ENCODE data around the gene ZNF512. TPM values are rescaled to one million over a fixed set of nuclear protein-coding genes. Genes with fewer than 3 reads are reported as not detected.

ZNF512 gene
- total and polyA plus RNA-seq, 8 donors: 6.1 to 20.5 (median 10.0) TPM

DNA sequence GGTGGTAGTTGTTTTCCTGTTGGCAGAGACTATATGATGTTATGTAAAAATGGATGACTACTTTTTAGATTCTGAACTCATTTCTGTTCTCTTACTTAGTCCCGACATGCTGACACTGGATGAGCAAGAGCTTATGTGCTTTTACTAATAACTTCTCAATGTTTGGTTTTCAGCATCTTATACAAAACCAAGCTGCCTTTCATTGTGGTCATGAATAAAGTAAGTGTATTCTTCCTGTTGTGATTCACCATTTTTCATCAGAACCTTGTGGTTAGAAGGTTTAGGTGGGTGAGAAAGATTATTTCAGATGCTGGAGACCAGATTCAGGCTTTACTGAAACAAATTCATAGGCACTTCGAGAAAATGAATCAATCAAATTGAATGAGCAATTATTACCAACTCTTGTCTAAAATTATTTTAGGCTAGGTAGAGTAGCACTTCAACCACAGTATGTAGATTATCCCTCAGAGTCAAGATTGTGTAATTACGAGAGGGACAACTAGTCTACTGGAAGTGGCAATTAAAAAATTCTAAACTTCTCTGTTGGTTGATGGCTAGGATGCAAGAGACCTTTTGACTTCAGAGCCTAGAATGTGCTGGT is 55.3 kb downstream of the ZNF512 start:
- TF ChIP-seq, protein P1, sequence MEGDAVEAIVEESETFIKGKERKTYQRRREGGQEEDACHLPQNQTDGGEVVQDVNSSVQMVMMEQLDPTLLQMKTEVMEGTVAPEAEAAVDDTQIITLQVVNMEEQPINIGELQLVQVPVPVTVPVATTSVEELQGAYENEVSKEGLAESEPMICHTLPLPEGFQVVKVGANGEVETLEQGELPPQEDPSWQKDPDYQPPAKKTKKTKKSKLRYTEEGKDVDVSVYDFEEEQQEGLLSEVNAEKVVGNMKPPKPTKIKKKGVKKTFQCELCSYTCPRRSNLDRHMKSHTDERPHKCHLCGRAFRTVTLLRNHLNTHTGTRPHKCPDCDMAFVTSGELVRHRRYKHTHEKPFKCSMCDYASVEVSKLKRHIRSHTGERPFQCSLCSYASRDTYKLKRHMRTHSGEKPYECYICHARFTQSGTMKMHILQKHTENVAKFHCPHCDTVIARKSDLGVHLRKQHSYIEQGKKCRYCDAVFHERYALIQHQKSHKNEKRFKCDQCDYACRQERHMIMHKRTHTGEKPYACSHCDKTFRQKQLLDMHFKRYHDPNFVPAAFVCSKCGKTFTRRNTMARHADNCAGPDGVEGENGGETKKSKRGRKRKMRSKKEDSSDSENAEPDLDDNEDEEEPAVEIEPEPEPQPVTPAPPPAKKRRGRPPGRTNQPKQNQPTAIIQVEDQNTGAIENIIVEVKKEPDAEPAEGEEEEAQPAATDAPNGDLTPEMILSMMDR (IDR thresholded peaks at IDR 0.05): no peak
- ATAC-seq (no peak), FAIRE-seq (no peak), DNase-seq (no peak)
- 87 to 89% methylated on average over 3 of the region's 3 CpGs for WGBS, 2 donors
- H3K27ac ChIP-seq: no peak overlapping the region
- intact Hi-C loops (cut with DNase I): no loop called here
- H3K27me3 ChIP-seq: no peaks in the 10 kb centered on the region
- no peaks in the 10 kb centered on the region for H3K4me1 ChIP-seq
- H3K4me3 ChIP-seq: no peak overlapping the region
- H3K9me3 ChIP-seq: no peaks in the 10 kb centered on the region
- H3K36me3 ChIP-seq: peaks cover 10 to 60% (median 22%) of the 10 kb centered on the region in 3 donors

DNA sequence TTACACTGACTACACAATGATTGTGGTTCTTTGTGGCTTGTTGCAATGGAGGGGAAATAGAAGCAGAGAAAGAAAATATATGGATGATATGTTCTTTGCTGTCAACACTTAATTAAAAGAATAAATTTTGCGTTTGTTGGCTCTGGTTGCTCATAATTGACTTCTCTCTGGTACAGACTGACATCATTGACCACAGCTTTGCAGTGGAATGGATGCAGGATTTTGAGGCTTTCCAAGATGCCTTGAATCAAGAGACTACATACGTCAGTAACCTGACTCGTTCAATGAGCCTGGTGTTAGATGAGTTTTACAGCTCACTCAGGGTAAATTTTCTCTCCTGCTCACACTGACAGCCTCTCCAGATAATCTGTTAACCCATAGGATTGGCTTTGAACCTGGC is 55.9 kb downstream of the ZNF512 start:
- ATAC-seq (no peak), DNase-seq (no peak), FAIRE-seq (no peak)
- Histone ChIP-seq H3K4me1 (no peaks in the 10 kb centered on the region), H3K9me3 (no peaks in the 10 kb centered on the region), H3K4me3 (no peak overlapping the region), H3K27ac (no peak overlapping the region), H3K27me3 (no peaks in the 10 kb centered on the region), H3K36me3 (peaks cover 10 to 62% (median 22%) of the 10 kb centered on the region in 3 donors)
- WGBS, 2 donors: 52 to 55% methylated on average over 3 of the region's 3 CpGs
- TF ChIP-seq, protein P1 (IDR thresholded peaks at IDR 0.05): no peak
- intact Hi-C loops (cut with DNase I): no loop called here

DNA sequence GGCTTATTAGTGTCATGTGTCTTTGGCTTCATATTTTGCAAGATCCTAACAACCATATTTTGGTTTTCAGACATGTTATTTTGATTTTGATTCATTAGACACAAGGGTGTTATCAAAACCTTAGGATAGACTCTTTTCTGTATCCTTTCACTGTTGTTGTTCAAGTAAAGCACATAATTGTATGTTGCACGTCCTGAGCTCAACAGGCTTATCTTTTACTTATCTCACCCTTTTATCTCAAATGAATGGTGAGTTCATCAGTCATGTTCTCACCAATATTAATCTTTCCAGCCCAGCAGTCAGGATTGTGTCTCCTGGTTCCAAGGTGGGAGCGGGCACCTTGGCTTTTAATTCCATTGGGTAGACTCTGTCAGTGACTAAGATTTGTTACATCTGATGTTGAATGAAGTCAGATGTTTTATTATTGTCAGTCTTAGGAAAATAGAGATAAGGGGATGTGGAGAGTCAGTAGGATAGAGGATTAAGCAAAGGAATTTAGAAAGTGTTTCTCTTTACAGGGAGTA is 57.9 kb downstream of the ZNF512 start:
- H3K4me3 ChIP-seq: no peak overlapping the region
- TF ChIP-seq, protein P1 (IDR thresholded peaks at IDR 0.05): no peak
- no peak for FAIRE-seq

DNA sequence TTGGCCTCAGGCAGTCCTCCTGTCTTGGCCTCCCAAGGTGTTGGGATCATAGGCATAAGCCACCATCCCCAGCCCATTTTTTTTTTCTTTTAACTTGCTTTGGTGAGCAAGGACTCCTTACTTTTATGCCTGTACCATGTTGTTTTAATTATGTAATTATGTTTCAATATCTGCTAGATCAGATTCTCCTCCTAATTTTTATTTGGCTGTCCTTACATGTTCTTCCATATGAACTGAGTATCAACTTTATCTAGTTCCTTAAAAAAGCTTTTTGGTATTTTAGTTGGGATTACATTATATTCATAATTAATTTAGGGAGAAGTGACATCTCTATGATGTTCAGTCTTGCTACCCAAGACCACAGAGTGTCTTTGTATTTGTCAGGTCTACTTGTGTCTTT is 62.4 kb downstream of the ZNF512 start:
- ATAC-seq (no peak), DNase-seq (no peak), FAIRE-seq (no peak)
- intact Hi-C loops (cut with DNase I): no loop called here
- Histone ChIP-seq H3K4me3 (no peak overlapping the region), H3K27ac (no peak overlapping the region), H3K36me3 (peaks cover 5 to 32% (median 8%) of the 10 kb centered on the region in 3 donors), H3K4me1 (no peaks in the 10 kb centered on the region), H3K27me3 (no peaks in the 10 kb centered on the region), H3K9me3 (no peaks in the 10 kb centered on the region)
- TF ChIP-seq, protein P1 (IDR thresholded peaks at IDR 0.05): no peak

More for the DNA sequence above, 57.9 kb downstream of the ZNF512 start:
- H3K9me3 ChIP-seq: no peaks in the 10 kb centered on the region
- 72% methylated on average over 2 of the region's 2 CpGs for WGBS, 2 donors
- intact Hi-C loops (cut with DNase I): no loop called here
- peaks cover 10 to 55% (median 22%) of the 10 kb centered on the region in 3 donors for H3K36me3 ChIP-seq
- no peaks in the 10 kb centered on the region for H3K4me1 ChIP-seq
- no peaks in the 10 kb centered on the region for H3K27me3 ChIP-seq
- DNase-seq (no peak), ATAC-seq (no peak)
- H3K27ac ChIP-seq: no peak overlapping the region

DNA sequence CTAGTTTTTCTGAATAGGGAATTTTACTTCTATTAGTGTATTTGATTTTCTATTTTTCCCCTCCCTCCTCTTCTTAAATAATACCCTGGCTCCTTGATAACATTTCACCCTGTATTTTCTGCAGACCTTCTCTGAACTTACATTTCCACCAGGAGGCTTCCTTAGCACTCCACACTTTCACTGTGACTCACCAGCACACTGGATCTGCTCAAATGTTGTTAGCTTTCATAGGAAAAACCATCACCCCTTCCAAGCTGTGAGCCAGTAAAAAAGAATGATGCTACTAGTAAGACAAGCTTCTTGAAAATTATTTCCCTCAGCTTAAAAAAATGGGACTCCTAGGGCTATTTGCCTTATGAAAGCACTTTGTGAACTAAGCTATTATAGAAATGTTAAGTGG is 64.4 kb downstream of the ZNF512 start:
- Histone ChIP-seq H3K4me1 (peaks cover 0 to 8% (median 6%) of the 10 kb centered on the region in 3 donors), H3K27ac (no peak overlapping the region), H3K27me3 (no peaks in the 10 kb centered on the region), H3K36me3 (peaks cover 0 to 27% (median 3%) of the 10 kb centered on the region in 3 donors), H3K9me3 (no peaks in the 10 kb centered on the region), H3K4me3 (no peak overlapping the region)
- DNase-seq (no peak), ATAC-seq (no peak), FAIRE-seq (no peak)
- intact Hi-C loops (cut with DNase I): no loop called here
- TF ChIP-seq, protein P1 (IDR thresholded peaks at IDR 0.05): no peak
